GM12878 (cell line): Measurements from ENCODE around the gene CCDC91. TPM values are rescaled to one million over a fixed set of nuclear protein-coding genes. Genes with fewer than 3 reads are reported as not detected.
"Not testable (repeated sequence)": the region's sequence is repeated elsewhere in the genome, so short reads cannot be mapped to it uniquely, and the experiment has no call there.

ENCODE experiments used
- ATAC-seq: fragments of 200-7000 bp; cut with Tn5 transposase; 3 replicates; pipeline ENCODE4 v1.9.1; 2020; ENCODE audit warnings: mild to moderate bottlenecking, moderate library complexity
- BruUV-seq: library from RNA; stranded (reverse); fragments of 400-500 nt; replicated peaks from 2 replicates; lab custom pipeline; 2021; lab: Mats Ljungman, UMichigan
- CTCF ChIA-PET: fragments of 300-600 bp; sonication (Branson Sonifier 250); formaldehyde crosslinking; extraction: SDS; loops from one replicate; lab custom pipeline; 2021; ENCODE audit warnings: inconsistent platforms; lab: Yijun Ruan, JAX
- POLR2A ChIA-PET: fragments of 350-600 bp; formaldehyde crosslinking; extraction: SDS; loops from one replicate; lab custom pipeline; 2021; ENCODE audit warnings: inconsistent platforms; lab: Charles Lee
- RAD21 ChIA-PET: fragments of 300-600 bp; sonication (Branson Sonifier 250); formaldehyde crosslinking; loops from one replicate; lab custom pipeline; 2023; ENCODE audit warnings: antibody characterized with exemption; ENCODE audit not compliant: unreplicated experiment; lab: Charles Lee
- SMC1A ChIA-PET: fragments of 300-600 bp; sonication (Branson Sonifier 250); formaldehyde crosslinking; loops from one replicate; lab custom pipeline; 2023; ENCODE audit not compliant: unreplicated experiment, uncharacterized antibody; lab: Charles Lee
- DNase-seq: peaks from one replicate; pipeline ENCODE4 v3.0.0-alpha.2; 2011; ENCODE audit warnings: low read depth, low spot score
- FAIRE-seq: peaks from 3 replicates; lab custom pipeline; 2011; peaks lifted over from hg19 to GRCh38; lab: Jason Lieb, UNC
- H2AFZ ChIP-seq: 2 replicates; pipeline ENCODE4 v1.6.0; 2011; ENCODE audit warnings: low read depth, low read length, control low read depth; ENCODE audit not compliant: control insufficient read depth
- H3K27ac ChIP-seq: 2 replicates; pipeline ENCODE4 v1.5.1; 2011; ENCODE audit warnings: control low read depth; ENCODE audit not compliant: control insufficient read depth, insufficient read depth
- H3K27me3 ChIP-seq, 2 experiments: replicated peaks in 1 of 2; 2 replicates each; pipeline versions ENCODE4 v1.6.0 to v1.6.1; 2011; ENCODE audit warnings: low read length in 1 of 2; ENCODE audit not compliant: control insufficient read depth in 2 of 2, insufficient read depth in 2 of 2
- H3K36me3 ChIP-seq, 2 experiments: 2 replicates each; pipeline ENCODE4 v1.5.1; 2011; ENCODE audit warnings: low read length in 1 of 2; ENCODE audit not compliant: control insufficient read depth in 2 of 2, insufficient read depth in 2 of 2
- H3K4me1 ChIP-seq: 2 replicates; pipeline ENCODE4 v1.6.1; 2011; ENCODE audit warnings: mild to moderate bottlenecking, low read length, moderate library complexity, mixed read lengths; ENCODE audit not compliant: control insufficient read depth, insufficient read depth
- H3K4me2 ChIP-seq: 2 replicates; pipeline ENCODE4 v1.6.0; 2011; ENCODE audit warnings: control low read depth; ENCODE audit not compliant: control insufficient read depth, insufficient read depth
- H3K4me3 ChIP-seq: fragments of 200-600 bp; sonication (generic); 2 replicates; pipeline ENCODE4 v1.5.1; 2016
- H3K79me2 ChIP-seq: 2 replicates; pipeline ENCODE4 v1.6.0; 2011; ENCODE audit warnings: low read length; ENCODE audit not compliant: control insufficient read depth, insufficient read depth
- H3K9ac ChIP-seq: 2 replicates; pipeline ENCODE4 v1.8.0; 2011; ENCODE audit warnings: low read length, control low read depth, mixed read lengths; ENCODE audit not compliant: control insufficient read depth, insufficient read depth
- H3K9me3 ChIP-seq: replicated peaks from 3 replicates; pipeline ENCODE4 v1.5.1; 2011; ENCODE audit warnings: mild to moderate bottlenecking, low read length; ENCODE audit not compliant: control insufficient read depth, insufficient read depth
- H4K20me1 ChIP-seq: 2 replicates; pipeline ENCODE4 v1.6.0; 2011; ENCODE audit not compliant: control insufficient read depth, insufficient read depth
- FOXM1 ChIP-seq: IDR thresholded peaks from 2 replicates; pipeline ENCODE4 v1.6.1; 2012; ENCODE audit warnings: low read depth, mild to moderate bottlenecking, inconsistent platforms, low read length, moderate library complexity
- MYC ChIP-seq: IDR thresholded peaks from 2 replicates; pipeline ENCODE4 v1.6.1; 2011; ENCODE audit warnings: mild to moderate bottlenecking, low read length, moderate library complexity, inconsistent platforms; ENCODE audit not compliant: insufficient read depth, insufficient replicate concordance, insufficient read length, severe bottlenecking
- NFYA ChIP-seq: IDR thresholded peaks from 2 replicates; pipeline ENCODE4 v1.6.1; 2011; ENCODE audit warnings: low read depth, mild to moderate bottlenecking, low read length, improper control_type of control experiment, borderline replicate concordance
- NRF1 ChIP-seq: conservative IDR thresholded peaks from 2 replicates; pipeline ENCODE4 v1.6.1; 2011; ENCODE audit warnings: mild to moderate bottlenecking, low read depth, low read length, improper control_type of control experiment
- POLR2AphosphoS2 ChIP-seq: IDR thresholded peaks from 2 replicates; pipeline ENCODE4 v1.6.1; 2011; ENCODE audit warnings: low read depth, mild to moderate bottlenecking, low read length, improper control_type of control experiment, moderate library complexity
- SIX5 ChIP-seq: IDR thresholded peaks from 2 replicates; pipeline ENCODE4 v1.6.1; 2011; ENCODE audit warnings: mild to moderate bottlenecking, low read depth, low read length, moderate library complexity; ENCODE audit not compliant: severe bottlenecking
- TARDBP ChIP-seq: IDR thresholded peaks from 2 replicates; pipeline ENCODE4 v1.6.1; 2016; ENCODE audit warnings: borderline replicate concordance
- ZZZ3 ChIP-seq: IDR thresholded peaks from 2 replicates; pipeline ENCODE4 v1.6.1; 2011; ENCODE audit warnings: low read depth; ENCODE audit not compliant: control insufficient read depth, insufficient read length
- WGBS: methylation state at CpG from one replicate; pipeline ENCODE4 v1.1.6; 2016; ENCODE audit warnings: low lambda C conversion rate; ENCODE audit not compliant: insufficient replicate concordance, insufficient coverage; ENCODE audit errors: missing lambda C conversion rate; 5-methylcytosine and 5-hydroxymethylcytosine counted together
- in situ Hi-C: fragments of 300-500 bp; cut with MboI; formaldehyde crosslinking; loops from 9 replicates; pipeline ENCODE4 v1.14.3; 2018; ENCODE audit warnings: mixed read lengths
- intact Hi-C: fragments of 100-400 bp; cut with micrococcal nuclease; formaldehyde crosslinking; loops from one replicate; pipeline ENCODE4 v1.14.2; 2022; ENCODE audit not compliant: unreplicated experiment
- polyA plus RNA-seq, 11 experiments: library from polyadenylated mRNA; depleted of rRNA in 4 of 11; unstranded in 6 of 11; stranded (reverse) in 5 of 11; fragments of >200 nt; fragmentation: Nextera tagmentation in 4 of 11; fragmentation: Illumina TruSeq in 1 of 11; extraction: Ambion mirVana in 4 of 11; extraction: Trizol in 1 of 11; gene quantifications; 1 replicate in 1 of 11; 2 replicates in 10 of 11; pipeline versions ENCODE4 v1.2.1 to v1.2.3, GENCODE V29; 2011 to 2016; ENCODE audit warnings: inconsistent platforms in 2 of 11, missing spikeins in 2 of 11, low read depth in 1 of 11
- total RNA-seq, 4 experiments: library from RNA; depleted of rRNA in 3 of 4; stranded (reverse); fragments of >200 nt in 3 of 4; fragmentation: Illumina TruSeq in 1 of 4; extraction: Trizol in 1 of 4; gene quantifications; 2 replicates each; pipeline versions ENCODE4 v1.2.1 to v1.2.3, GENCODE V29; 2013 to 2021
- TF ChIP-seq, protein P1 (sequence below): fragments of 450-650 bp; IDR thresholded peaks from 2 replicates; pipeline ENCODE4 v1.6.1; 2014; ENCODE audit warnings: mild to moderate bottlenecking

The CCDC91 gene
- total and polyA plus RNA-seq, 10 of the 15 experiments (the other 5 are each of a cell fraction or from before 2014, with no cell fraction given): 6.1 to 24.9 (median 16.5) TPM

DNA sequence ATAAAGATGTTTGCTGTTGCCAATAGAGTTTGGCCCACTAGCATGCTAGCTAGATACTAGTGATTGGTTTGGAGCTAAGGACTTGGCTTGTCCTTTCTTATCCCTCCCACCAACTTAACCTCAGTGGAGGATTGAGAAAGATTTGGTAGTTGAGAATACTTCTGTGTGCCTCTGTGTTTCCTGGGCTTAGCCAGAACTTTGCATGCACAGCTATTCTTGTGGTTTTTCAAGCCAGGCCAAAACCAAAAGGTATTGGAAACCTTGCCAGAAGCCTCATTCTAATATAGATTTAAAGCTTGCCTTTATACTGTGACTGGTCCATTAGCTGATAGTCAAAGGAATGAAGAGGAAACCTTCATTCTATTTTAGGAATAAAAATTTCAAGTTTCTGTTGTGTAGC is 188.5 kb downstream of the CCDC91 start (continued):
- TF ChIP-seq NRF1 (no peak), ZZZ3 (no peak), NFYA (no peak), TARDBP (no peak), SIX5 (no peak), MYC (no peak), FOXM1 (no peak), POLR2AphosphoS2 (no peak)
- TF ChIP-seq, protein P1, sequence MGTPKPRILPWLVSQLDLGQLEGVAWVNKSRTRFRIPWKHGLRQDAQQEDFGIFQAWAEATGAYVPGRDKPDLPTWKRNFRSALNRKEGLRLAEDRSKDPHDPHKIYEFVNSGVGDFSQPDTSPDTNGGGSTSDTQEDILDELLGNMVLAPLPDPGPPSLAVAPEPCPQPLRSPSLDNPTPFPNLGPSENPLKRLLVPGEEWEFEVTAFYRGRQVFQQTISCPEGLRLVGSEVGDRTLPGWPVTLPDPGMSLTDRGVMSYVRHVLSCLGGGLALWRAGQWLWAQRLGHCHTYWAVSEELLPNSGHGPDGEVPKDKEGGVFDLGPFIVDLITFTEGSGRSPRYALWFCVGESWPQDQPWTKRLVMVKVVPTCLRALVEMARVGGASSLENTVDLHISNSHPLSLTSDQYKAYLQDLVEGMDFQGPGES: no peak

DNA sequence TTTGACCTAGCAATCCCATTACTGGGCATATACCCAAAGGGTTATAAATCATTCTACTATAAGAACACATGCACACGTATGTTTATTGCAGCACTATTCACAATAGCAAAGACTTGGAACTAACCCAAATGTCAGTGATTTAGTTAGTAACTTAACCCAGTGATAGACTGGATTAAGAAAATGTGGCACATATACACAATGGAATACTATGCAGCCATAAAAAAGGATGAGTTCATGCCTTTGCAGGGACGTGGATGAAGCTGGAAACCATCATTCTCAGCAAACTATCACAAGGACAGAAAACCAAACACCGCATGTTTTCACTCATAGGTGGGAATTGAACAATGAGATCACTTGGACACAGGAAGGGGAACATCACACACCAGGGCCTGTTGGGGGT is 189.5 kb downstream of the CCDC91 start:
- H3K4me3 ChIP-seq, ATAC-seq, H3K36me3 ChIP-seq, H2AFZ ChIP-seq, H3K27me3 ChIP-seq, H4K20me1 ChIP-seq, H3K4me2 ChIP-seq, in situ Hi-C loops, H3K9ac ChIP-seq, RAD21 ChIA-PET, CTCF ChIA-PET, SMC1A ChIA-PET, DNase-seq, BruUV-seq, H3K9me3 ChIP-seq, H3K4me1 ChIP-seq, H3K27ac ChIP-seq, intact Hi-C loops, H3K79me2 ChIP-seq, POLR2A ChIA-PET, FAIRE-seq: not testable (repeated sequence)
- 88% methylated on average over 3 of the region's 3 CpGs for WGBS
